ENCODE measurements around the gene ARRDC1. TPM values are rescaled to one million over a fixed set of nuclear protein-coding genes. Genes with fewer than 3 reads are reported as not detected.

The ARRDC1 gene
- total RNA-seq, 1 donor: 15.0 TPM

DNA sequence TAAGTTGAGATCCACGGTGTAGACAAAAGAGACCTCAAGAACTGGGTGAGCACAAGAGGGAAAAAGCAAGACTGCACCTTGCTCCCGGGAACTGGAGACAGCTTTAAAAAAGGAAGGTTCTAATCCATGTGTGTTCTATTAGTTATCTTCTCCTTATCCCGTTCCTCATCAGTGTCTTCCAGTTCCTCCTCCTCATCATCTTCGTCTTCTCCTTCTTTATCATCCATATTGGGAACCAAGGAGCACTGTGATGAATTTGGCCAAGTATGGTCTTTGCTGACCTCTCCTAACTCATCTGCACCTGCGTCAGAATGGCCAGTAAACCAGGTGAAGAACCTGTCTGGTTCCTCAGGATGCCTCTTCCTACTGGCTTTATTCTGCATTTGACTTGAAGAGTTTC, 35.4 kb downstream of the ARRDC1 start:
- DNase-seq (ENCODE audit: low read depth): no peak
- H3K4me3 ChIP-seq (ENCODE audit: low read depth, low read length): no peak overlapping the region
- TF ChIP-seq, protein P1, sequence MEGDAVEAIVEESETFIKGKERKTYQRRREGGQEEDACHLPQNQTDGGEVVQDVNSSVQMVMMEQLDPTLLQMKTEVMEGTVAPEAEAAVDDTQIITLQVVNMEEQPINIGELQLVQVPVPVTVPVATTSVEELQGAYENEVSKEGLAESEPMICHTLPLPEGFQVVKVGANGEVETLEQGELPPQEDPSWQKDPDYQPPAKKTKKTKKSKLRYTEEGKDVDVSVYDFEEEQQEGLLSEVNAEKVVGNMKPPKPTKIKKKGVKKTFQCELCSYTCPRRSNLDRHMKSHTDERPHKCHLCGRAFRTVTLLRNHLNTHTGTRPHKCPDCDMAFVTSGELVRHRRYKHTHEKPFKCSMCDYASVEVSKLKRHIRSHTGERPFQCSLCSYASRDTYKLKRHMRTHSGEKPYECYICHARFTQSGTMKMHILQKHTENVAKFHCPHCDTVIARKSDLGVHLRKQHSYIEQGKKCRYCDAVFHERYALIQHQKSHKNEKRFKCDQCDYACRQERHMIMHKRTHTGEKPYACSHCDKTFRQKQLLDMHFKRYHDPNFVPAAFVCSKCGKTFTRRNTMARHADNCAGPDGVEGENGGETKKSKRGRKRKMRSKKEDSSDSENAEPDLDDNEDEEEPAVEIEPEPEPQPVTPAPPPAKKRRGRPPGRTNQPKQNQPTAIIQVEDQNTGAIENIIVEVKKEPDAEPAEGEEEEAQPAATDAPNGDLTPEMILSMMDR (IDR thresholded peaks at IDR 0.05; ENCODE audit: insufficient read depth, low read length): no peak

DNA sequence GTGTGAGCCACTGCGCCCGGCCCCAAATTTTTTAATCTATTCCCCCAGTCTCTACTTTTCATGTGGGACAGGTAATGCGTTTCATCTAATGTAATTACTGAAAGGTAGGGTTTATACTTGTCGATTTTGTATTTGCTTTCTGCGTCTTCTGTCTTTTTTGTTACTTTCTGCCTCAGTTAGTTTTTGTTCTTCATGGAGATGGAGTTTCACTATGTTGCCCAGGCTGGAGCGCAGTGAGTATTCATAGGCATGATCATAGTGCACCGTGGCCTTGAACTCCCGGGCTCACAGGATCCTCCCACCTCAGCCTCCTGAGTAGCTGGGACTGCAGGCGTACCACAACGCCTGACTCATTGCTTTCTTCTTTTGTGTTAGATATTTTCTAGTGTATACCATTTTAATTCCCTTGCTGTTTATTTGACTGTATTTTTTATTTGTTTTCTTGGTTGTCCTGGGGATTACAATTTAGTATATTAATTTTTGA, 36.7 kb downstream of the ARRDC1 start:
- H3K4me3 ChIP-seq (ENCODE audit: low read depth, low read length): no peak overlapping the region
- TF ChIP-seq, protein P1 (IDR thresholded peaks at IDR 0.05; ENCODE audit: insufficient read depth, low read length): no peak
- DNase-seq (ENCODE audit: low read depth): no peak

DNA sequence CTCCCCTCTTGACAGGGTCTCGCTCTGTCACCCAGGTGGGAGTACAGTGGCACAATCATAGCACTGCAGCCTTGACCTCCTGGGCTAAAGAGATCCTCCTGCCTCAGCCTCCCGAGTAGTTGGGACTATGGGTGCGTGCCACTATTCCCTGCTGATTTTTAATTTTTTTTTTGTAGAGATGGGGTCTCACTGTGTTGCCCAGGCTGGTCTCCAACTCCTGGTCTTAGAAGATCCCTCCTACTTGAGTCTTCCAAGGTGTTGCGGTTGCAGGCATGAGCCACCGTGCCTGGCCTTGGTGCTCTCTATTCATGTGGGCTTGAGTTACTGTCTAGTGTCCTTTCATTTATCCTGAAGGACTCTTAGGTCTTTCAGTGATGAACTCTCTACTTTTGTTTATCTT, 37.4 kb downstream of the ARRDC1 start:
- no peak overlapping the region for H3K4me3 ChIP-seq (ENCODE audit: low read depth, low read length)
- TF ChIP-seq, protein P1 (IDR thresholded peaks at IDR 0.05; ENCODE audit: insufficient read depth, low read length): no peak
- no peak for DNase-seq (ENCODE audit: low read depth)

DNA sequence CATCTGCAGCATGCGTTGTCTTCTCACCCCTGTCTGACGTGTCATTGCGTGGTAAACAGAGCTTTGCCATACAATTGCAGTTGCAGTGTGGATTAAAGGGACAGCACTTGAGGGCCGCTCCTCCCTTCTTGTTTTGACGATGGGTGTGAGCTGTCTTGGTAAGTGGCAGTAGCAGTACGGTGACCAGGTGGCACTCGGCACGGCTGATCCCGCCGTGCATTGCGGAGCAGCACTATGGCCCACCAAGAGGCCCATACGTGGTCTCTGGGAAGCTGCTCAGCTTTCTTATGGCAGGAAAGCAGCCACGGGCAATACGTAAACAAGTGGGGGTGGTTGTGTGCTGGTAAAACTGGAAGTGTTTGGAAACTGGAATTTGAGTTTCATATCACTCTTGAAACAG, 38.4 kb downstream of the ARRDC1 start:
- TF ChIP-seq, protein P1 (IDR thresholded peaks at IDR 0.05; ENCODE audit: insufficient read depth, low read length): no peak
- H3K4me3 ChIP-seq (ENCODE audit: low read depth, low read length): no peak overlapping the region
- no peak for DNase-seq (ENCODE audit: low read depth)

DNA sequence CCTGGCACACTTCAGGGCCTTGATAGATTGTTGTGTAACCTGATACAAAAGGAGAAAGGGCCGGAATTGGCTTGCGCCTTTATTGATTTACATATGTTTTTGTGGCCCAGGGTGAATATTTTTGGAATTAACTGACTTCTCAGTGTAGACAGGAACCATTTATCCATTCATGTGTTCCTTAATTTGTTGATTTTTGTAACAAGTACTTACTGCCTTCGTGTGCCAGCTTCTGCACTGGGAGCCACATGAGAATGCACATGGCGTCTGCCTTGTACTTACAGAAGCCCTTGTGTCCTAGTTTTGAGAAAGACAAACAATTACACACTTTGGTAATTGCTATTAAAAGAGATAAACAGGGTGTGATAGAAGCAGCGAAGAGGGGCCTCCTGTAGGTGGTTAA, 39.7 kb downstream of the ARRDC1 start:
- no peak overlapping the region for H3K4me3 ChIP-seq (ENCODE audit: low read depth, low read length)
- TF ChIP-seq, protein P1 (IDR thresholded peaks at IDR 0.05; ENCODE audit: insufficient read depth, low read length): no peak
- no peak for DNase-seq (ENCODE audit: low read depth)

DNA sequence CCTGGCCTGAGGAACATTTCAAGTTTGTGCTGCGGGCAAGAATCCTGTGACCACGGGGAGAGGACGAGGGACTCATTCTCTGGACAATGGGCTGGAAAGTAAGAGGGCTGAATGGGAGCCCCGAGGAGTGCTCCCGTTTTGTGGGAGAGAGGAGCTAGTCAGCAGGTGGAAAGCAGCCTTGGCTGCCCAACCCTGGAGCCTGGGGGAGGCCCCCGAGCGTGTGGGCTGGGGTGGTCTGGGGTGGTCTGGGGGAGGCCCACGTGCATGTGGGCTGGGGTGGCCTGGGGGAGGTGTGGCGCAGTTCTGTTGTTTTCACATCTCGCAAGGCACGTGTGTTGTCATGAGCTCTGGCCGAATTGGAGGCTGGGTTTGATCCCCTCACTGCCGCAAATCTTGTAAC, 40.9 kb downstream of the ARRDC1 start:
- no peak overlapping the region for H3K4me3 ChIP-seq (ENCODE audit: low read depth, low read length)
- DNase-seq (ENCODE audit: low read depth): no peak
- TF ChIP-seq, protein P1 (IDR thresholded peaks at IDR 0.05; ENCODE audit: insufficient read depth, low read length): no peak

DNA sequence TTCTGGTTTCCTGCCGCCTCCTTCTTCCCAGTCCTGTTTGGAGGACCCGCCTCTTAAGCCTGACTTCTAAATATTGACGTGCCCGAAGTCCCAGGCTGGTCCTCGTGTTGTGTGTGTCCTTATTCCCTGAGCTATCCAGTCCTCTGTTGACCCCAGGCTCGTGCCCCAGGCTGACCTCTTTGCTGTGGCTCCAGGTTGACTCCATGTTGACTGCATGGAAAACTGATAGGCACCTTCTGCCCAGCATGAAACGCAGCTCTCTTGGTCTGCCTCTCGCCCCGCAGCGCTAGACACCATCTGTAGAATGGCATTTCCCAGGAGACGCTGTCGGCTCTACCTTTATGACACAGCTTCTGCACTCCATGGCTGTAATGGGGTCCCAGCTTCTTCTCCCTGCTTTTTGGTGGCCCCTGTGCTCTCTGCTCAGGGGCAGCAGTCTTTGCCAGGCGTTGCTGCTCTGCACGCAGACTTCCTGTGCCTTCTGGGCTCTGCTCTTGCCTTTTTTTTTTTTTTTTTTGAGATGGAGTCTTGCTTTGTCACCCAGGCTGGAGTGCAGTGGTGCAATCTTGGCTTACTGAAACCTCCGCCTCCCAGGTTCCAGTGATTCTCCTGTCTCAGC, 41.7 kb downstream of the ARRDC1 start:
- TF ChIP-seq, protein P1 (IDR thresholded peaks at IDR 0.05; ENCODE audit: insufficient read depth, low read length): no peak
- no peak overlapping the region for H3K4me3 ChIP-seq (ENCODE audit: low read depth, low read length)
- DNase-seq (ENCODE audit: low read depth): no peak

Measured in fibroblast of the aortic adventitia (primary cell).